Ramos (cell line): ENCODE measurements around the gene ZNF774.
"Not testable (repeated sequence)": the region's sequence is repeated elsewhere in the genome, so short reads cannot be mapped to it uniquely, and the experiment has no call there.

Source experiments
- in situ Hi-C: fragments of 300-500 bp; cut with MboI; formaldehyde crosslinking; loops from one replicate; pipeline ENCODE4 v1.14.3; 2022; ENCODE audit warnings: low sequenced_read_pairs; ENCODE audit not compliant: unreplicated experiment

Gene ZNF774

GRCh38 chr15:90343302-90343790, 8.7 kb upstream of the ZNF774 start:
- in situ Hi-C loops, result no loop called here

- in situ Hi-C loops, result no loop called here
Observed at GRCh38 chr15:90344662-90345061, 7.4 kb upstream of the ZNF774 start.

GRCh38 chr15:90345857-90346256, 6.2 kb upstream of the ZNF774 start:
- in situ Hi-C loops, result no loop called here

- in situ Hi-C loops, result not testable (repeated sequence)
Observed at GRCh38 chr15:90347431-90348065, 4.5 kb upstream of the ZNF774 start.

DNA sequence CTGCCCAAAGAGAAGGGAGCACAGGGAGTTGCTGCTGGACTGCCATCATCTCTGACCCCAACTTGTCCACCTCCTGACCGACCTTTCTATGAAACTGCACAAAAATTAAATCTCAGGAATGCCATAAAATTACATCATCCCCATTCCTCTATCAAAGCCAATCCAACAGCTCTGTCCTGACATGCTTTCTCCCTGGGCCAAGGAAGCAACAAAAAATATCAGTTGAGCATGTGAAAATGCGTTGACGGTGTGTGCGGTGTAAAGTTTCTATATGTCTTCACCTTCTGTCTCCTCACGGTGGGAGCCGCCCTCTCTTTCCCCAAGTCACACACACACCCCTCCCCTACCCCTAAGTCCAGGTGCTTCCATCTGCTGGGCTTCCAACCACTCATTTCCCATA, 3.6 kb upstream of the ZNF774 start:
- in situ Hi-C loops, result no loop called here

- in situ Hi-C loops, result no loop called here
Observed at GRCh38 chr15:90349072-90349471, 3.0 kb upstream of the ZNF774 start.

DNA sequence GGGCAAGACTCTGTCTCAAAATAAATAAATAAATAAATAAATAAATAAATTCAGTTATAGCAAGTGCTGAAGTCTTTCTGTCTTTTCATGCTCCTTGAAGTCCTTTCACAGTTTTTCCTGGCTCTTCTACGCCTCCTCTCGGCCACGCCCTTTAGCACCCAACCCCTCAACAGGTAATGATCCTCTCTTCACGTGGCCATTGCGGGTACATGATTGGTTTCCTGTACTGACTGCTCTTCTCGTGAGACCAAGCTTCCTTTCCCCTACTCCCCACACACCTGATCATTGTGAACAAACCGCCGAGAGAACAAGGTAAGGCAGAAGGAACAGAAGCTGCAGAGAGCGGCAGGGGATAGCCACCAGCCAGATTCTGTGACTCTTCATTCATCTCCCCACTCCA, 2.3 kb upstream of the ZNF774 start:
- in situ Hi-C loops, result no loop called here

DNA sequence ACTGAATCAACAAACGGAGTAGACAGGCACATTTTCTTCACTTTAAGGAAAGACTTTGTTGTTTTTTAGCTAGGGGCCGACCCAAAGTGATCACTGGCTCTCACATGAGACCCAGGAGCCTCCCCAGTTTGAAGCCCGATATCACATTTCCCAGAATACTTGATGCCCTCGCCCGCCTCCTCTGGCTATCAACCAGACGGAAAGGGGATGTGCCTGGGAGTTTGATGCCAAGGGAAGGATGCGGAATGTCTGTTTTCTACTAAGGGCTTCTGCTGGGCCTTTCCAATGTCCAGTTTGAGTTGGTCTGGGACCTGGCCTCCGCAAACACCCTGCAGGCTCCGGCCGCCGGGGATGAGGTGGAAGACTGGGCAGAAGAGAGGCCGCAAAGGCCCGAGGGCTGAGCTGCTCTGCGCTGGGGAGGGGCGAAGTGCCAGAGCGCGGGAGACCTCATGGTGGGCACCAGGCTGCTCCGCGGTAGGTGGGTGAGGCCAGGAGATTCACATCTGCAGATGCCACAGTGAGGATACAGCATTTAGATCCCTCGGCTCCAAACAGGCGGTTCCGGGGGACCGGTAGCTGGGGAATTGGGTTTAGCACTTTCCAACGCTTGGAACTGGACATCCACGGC, 491 bp upstream of the ZNF774 start:
- in situ Hi-C loops, result no loop called here

- in situ Hi-C loops, result no loop called here
Observed at GRCh38 chr15:90354986-90355385, 2.9 kb downstream of the ZNF774 start.

- in situ Hi-C loops, result no loop called here
Observed at GRCh38 chr15:90358124-90359033, 6.3 kb downstream of the ZNF774 start.

DNA sequence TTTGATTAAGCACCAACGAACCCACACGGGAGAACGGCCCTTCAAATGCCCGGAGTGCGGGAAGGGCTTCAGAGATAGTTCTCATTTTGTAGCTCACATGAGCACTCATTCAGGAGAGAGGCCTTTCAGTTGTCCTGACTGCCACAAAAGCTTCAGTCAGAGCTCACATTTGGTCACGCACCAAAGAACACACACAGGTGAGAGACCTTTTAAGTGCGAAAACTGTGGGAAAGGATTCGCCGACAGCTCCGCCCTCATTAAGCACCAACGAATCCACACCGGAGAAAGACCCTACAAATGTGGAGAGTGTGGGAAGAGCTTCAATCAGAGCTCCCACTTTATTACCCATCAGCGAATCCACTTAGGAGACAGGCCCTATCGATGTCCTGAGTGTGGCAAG, 8.7 kb downstream of the ZNF774 start:
- in situ Hi-C loops, result no loop called here

- in situ Hi-C loops, result no loop called here
Observed at GRCh38 chr15:90362936-90363212, 10.8 kb downstream of the ZNF774 start.

- in situ Hi-C loops, result no loop called here
Observed at GRCh38 chr15:90364251-90364650, 12.2 kb downstream of the ZNF774 start.

DNA sequence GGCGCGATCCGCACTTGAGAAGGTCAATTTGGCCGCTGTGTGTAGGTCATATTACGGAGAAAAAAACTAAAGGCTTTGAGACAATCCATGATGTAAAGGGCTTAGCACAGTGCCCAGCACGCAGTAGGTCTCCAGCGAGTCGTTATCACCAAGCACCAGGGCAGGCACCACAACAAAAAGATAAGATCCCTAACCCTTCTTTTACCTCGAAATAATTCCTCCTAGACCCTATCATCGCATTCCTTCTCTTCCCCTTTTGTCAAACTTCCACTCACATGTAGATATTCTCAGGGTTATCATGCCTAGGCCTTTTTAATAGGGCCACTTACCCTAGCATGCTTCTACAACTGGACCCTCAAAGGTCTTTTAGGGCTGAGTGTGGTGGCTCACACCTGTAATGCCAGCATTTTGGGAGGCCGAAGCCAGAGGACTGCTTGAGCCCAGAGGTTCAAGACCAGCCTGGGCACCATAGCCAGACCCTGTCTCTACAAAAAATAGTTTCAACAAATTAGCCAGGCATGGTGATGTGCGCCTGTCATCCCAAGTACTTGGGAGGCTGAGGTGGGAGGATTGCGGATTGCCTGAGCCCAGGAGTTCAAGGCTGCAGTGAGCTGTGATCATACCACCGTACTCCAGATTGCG, 13.5 kb downstream of the ZNF774 start:
- in situ Hi-C loops, result no loop called here

DNA sequence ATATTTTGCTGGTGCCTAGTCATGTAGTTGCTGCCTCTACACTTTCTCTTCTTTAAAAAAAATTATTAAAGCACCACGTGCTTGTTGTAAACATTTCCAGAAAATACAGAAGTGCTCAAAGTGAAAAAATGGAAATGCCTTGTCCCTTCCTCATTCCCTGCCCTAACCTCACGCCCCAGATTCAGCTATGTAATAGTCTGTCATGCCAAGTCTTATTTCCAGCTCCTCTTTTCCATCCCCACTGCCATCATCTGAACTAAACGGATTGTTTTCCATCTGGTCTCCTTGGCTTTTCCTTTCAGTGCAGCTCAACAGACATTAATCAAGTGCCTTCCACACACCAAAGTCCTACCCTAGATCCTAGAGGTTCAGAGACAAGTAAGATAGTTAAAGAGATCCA, 15.5 kb downstream of the ZNF774 start:
- in situ Hi-C loops, result no loop called here

DNA sequence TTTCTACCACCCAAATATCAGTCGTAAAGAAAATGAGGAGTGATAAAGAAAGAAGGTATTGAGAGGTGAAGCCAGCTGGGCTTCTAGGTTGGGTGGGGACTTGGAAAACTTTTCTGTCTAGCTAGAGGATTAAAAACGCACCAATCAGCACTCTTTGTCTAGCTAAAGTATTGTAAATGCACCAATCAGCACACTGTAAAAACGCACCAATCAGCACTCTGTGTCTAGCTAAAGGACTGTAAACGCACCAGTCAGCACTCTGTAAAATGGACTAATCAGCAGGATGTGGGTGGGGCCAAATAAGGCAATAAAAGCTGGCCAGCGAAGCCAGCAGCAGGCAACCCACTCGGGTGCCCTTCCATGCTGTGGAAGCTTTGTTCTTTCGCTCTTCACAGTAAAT, 23.0 kb downstream of the ZNF774 start:
- in situ Hi-C loops, result no loop called here

DNA sequence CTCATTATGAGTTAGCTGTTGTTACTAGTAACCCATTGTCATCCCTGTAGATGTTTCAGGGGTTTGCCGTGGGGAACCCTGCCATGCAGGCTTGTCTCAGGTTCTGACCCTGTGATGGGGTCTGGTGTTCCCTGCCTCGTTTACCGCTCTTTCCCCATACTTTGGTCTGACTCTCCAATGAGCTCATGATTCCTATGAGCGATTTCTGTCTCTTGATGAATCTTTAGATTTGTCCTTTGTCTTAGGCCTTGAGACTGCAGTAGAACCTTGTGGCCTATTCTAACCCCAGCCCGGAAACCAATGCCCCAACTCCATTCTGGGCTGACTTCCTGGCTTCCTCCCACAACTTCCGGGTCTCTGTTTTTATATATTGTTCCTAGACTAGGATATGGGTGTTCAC, 24.7 kb downstream of the ZNF774 start:
- in situ Hi-C loops, result no loop called here

- in situ Hi-C loops, result no loop called here
Observed at GRCh38 chr15:90379263-90379662, 27.2 kb downstream of the ZNF774 start.

DNA sequence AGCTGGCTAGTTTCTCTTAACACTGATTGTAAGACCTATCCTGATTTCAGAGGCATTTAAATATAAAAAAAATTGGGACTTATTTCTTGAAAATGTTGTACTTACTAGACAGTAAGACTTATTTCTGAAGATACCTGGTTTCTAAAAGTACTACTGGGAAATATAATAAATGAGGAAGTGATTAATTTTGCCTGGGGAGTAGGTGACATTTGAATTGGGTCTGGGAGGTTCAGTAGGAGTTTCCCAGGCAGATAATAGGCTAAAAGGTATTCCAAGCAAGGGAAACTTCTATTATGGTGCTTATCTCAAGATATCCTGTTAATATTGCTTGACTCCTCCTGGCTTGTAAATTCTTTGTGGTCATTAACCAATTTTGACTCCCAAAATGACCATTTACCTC, 29.4 kb downstream of the ZNF774 start:
- in situ Hi-C loops, result no loop called here

DNA sequence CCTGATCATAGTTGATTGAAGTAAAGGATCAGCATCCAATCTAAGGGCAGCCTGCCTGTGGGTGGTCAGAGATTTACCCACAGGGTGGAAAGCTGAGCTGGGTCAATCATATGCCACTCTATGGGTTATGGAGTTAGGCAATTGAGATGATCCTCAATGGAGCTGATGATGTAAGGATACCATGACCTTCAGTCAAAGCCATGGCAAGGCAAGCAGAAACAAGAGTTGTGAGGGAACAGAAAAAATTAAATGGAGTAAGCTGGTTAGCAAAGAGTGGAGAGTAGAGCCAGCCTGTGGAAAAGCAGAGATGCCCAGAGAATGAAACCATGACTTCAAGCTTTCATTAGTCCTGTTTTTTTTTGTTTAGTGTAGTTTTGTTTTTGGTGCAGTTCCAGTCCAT, 30.2 kb downstream of the ZNF774 start:
- in situ Hi-C loops, result no loop called here

DNA sequence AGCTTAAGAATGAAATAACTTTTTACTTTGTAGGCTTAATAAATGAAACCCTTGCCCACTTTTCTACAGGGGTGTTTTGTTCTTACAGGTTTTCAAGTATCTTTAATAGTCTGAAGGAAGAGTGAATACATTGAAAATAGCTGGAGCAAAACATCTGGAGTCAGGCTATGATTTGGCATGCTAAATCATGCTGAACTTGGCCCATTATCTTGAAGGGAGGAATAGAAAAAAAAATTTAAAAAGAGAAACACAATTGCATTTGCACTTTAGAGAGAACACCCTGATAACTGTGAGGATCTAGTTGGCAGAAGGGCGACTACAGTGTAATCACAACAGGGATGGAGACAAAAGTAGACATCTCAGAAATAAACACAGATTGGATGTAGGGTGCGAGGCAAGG, 34.1 kb downstream of the ZNF774 start:
- in situ Hi-C loops, result no loop called here
